NCI-H69 (cell line): Measurements from ENCODE around the gene SALL1.

Experiments used
- DNase-seq: peaks from one replicate; lab custom pipeline; 2025; lab: John Stamatoyannopoulos, UW

The SALL1 gene

DNA sequence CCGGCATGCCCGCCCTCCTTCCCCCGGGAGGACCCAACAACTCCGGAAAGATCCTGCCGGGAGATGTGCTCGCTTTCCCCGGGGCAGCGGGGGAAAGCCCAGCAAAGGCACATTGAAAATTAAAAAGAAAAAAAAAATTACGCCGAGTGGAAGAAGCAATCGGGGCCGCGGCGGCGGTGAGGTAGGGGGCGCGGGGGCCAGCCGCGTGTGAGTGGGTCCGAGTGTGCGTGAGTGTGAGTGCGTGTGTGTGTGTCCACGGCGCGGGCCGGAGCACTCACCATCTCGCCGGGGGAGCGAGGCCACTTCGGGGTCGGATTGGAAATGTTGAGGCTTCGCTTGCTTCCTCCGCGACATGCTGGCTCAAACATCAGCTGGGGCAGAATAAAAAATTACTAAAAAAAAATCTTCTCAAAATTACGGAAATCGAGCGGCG, at the start of gene SALL1:
SALL1 (minus strand) TSS at position 383 of the 433 bp plus-strand sequence; CDS start at position 354, 29 bp downstream.
- DNase-seq: no peak

DNA sequence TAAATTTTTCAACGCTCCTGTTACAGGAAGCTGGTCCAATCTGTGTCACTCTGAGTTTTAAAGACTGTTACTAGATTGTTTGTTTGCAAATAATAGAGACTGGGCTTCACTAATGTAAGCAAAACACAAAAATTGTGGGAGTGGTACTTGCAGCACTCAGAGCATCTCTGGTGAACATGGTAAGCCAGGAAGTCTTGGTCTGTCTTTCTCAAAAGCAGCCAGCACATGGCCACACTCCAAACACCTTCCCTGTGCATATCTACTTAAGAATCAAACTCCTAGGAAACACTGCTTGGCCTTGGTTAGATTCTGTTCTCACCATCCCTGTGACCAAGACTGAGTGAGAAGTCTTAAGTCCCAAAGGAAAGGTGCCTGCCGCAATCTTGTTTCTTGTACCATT, 49.7 kb upstream of the SALL1 start:
- no peak for DNase-seq

DNA sequence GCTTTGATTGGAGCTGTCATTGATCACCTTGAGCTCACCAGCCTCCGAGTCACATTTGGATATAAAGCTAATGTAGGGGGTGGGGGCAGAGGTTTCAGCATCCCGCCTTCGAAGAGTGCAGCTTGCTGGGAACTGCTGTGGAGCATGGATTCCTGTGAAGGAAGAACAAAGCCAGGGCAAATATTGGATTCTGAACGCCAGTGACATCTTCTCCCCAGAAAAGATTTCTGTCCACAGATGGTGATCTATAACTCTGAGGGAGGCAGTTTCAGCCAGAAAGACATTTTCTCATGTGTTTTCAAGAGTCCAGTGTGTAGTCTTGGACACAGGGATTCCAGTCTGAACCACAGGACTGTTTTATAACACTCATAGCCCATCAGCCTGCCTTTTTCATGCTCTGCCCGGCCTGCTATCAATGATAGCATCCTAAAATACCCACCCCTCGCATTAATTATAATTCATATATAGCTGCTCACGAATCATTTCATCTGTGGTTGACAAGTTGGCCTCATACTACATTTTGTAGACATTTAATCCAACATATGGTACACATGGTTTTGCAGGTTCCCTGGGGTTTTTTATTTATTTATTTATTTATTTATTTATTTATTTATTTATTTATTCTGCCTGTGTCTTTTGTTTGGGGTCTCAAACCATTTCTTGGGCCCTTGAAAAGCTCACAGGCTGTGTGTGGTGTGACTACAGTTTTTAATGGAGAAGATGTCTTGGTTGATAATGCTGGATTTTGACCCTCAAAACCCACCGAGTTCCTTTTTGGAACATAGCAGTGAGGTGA, 47.1 kb upstream of the SALL1 start:
- DNase-seq: no peak

DNA sequence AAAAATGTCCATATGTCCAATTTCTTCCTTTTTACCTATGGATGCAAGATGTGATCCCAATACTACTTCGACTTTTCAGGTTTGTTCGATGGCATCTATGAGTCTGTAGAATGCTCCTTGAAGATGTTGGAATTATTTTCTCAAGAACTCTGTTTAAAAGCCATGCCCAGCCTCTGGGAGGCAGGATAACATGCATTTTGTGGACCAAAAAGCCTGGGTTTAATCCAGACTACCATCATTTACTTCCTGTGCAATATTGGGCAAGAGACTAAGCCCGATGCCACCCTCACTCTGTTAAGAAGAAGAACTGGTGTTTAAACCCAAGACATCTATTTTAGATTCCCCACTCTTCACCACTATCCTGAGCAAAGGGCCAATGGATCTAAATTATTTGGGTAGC, 42.8 kb upstream of the SALL1 start:
- no peak for DNase-seq

DNA sequence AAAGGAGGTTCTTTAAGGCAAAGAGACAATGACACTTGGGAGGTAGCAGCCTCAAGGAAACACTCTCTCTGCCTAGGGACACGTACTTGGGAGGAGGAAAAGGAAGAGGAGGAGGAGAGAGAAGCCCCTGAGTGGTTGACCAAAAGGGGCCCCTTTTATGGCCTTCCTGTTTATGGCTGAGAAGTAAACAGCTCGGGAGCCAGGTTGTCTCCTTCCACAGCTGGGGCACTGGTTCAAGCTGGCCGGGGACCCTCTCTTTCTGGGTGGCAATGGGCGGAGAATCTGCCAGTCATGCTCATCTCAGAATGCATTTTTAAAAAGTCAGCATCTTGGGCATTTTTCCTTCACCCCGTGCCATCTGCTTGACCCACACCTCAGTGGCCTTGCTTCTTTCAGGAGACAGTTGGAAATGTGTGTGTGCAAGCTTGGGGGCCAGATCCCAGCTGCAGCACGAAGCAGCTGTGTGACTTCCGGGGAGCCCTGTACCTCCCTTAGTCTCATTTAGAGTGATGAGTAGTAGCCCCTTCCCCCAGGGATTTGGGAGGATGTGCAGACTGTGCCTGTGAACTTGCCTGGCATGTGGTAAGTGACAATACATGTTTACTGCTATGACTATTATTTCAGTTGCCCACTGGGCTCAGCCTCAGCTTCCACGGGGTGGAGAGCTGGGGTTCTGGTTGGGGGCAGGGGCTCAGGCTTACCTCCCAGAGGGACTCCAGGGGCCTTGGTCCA, 33.8 kb upstream of the SALL1 start:
- no peak for DNase-seq

DNA sequence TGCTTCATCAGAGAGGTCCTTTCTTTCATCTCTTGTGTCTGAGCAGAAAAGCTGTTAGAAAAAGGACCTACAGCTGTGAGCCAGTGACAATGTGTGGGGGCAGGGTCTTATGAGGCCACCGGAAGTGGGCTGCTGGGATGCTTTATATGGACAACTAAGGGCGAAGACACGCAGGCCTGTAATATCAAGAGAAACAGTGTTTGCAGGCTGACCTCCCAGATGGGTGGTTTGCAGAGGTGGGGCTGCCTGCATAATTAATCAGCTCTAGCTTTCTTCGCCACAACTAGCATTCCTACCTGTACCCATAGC, 30.4 kb upstream of the SALL1 start:
- DNase-seq: no peak

DNA sequence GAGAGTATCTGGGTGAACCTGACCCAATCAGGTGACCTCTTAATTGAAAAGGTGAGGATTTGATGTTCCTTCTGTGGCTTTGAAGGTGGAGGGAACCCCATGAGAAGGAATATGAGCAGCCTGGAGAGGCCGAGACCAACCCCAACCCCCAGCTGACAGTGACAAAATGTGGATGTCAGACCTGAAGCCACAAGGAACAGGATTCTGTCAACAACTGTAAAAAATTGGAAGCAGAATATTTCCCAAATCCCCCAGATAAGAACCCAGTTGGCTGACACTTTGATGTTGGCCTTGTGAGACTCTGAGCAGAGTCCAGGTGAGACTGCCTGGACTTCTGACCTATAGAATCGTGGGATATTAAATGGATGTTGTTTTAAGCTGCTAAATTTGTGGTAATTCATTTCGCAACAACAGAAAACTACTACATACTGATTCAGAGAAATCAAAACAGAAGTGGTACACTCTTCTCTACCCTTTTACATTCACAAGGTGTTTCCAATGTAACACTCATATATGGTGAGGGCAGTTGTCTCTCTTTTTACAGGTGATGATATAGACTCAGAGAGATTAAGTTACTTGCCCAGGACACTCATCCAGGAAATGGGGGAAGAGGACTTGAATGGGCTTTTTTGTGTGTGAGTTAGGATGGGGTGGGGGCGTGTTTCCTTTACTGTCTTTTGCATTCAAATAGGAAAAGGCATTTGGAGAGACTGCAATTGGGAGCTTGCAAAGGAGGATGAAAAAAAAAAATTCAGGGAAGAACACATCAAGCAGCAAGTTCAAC, 29.8 kb upstream of the SALL1 start:
- no peak for DNase-seq

DNA sequence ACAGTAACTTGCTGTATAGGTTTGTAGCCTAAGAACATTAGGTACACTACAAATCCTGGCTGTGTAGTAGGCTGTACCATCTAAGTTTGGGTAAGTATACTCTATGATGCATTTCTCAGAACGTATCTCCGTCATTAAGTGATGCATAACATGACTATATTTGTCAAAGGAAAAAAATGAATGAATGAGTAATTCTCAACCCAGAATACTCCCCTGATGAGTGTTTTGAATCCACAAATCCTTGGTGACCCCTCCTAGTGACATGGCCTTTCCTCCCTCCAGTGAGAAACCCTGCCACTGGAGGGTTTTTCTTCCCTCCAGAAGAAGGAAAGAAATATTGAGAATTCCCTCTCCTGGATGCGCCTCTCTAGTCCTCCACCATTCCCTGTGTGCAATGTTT, 24.0 kb upstream of the SALL1 start:
- DNase-seq: no peak

DNA sequence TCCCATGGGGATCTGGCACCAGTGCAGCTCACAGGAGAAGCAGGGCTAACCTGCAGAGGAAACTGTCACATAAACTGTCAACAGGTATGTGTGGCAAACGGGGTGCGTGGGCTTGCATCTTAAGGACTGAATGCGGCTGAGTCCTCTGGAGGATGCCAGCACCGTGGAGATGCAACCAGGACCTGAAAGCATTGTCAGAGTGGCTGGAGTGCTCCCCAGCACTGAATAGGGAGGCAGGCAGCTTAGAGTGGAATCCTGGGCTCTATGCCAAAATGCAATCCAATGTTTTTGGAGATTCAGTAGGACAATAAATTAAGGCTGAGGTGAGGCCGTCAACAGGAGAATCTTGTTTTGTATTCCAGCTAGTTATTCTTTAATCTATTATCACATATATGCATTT, 21.3 kb upstream of the SALL1 start:
- no peak for DNase-seq

DNA sequence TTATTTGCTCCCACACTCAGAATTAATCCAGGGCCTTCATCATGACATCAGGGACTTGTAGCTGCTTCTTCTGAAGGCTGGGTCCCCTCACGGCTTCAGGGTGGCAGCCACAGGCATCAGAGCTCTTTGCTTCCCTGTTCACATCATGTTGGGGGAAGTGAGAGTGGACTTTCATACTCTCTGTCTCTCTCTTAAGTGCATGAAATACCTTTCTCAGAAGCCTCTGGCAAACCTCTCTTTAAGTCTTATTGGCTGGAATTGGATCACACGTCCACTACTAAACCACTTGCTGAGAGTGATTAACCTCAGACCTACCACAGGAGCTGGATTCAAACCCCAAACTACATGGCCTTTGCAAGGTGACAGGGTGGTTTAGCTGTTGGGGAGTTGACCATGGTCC, 17.7 kb upstream of the SALL1 start:
- no peak for DNase-seq

DNA sequence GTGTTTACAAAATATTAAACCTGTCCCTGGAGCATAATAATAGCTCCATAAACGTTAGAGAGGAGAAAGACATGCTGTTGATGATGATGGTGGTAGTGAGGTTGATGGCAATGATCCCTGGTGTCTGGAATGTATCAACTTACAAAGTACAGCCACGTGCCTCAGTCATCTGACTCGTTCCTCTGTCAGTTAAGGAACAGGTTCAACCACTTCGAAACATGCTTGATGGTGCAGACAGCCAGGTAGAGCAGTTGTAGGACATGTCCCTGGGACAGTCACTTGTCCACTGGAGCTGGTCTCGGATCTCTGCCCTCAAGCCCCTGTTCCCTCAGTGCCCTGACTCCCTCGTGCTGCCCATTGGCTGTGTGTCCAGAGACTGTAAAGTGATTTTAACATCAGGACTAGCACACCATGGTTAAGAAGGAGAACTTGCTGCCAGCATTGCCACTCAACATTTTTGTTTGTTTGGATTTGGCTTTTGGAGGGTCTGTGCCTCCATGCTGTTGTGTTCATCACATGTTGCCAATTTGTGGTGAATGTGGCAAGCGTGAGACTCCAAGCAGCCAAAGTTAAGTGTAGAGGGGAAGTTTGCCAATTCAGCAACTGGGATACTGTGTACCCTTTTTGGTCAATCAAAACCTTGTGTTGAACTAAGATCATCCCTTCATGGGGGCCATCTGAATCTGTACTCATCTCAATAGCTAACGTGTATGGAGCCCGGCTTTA, 16.3 kb upstream of the SALL1 start:
- no peak for DNase-seq

DNA sequence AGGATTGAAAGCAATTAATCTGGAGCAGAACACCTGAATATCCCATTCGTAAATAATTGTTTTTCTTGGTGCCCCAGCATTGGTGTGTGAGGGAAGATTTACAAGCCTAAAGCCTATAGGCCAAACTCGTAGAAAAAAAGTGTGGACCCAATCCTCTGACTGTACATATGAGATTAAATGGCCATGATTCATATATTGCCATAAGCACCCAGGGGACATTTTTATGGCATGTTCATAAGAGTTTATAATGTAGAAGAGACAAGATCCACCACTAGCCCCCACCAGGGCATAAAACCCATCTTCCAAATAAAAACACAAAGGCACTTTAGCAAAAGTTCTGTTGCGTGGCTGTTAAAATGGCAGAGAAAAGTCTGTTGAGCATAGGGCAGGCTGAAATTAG, 15.5 kb upstream of the SALL1 start:
- DNase-seq: no peak

DNA sequence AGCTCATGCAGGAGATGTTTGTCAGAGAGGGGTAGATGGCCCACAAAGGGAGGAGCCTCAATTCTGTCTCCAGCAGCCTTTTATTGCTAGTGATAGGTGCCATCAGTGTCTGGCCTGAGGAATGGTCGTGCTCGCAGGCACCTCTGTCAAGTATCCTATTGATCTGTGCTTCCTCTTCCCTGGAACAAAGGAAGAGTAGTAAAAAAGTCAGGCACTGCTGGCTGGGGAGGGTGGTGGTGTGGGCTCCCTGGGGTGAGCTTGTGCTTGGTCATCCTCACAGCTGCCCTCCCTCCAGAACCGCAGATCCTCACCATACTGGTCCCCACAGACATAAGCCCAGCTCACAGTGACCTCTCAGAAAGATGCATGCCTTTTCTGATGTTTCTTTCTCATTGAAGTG, 15.0 kb upstream of the SALL1 start:
- DNase-seq: no peak

DNA sequence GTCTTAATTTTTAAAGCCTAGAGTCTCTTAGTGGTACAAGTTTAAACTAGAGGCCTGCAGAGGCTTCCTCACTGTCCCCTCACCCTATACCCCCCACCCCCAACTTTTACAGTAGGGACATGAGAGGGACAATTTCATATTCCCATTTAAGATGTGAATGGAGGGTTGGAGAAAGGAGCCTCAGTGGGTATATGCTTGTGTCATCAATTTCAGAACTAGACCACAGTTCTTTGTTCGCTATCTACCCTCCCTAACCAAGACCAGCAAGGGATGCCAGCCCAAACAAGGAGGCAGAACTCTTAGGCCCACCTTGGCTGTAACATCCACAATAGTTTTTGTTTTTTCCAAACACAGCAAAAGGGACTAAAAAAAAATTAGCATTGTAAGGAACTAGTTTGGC, 14.0 kb upstream of the SALL1 start:
- no peak for DNase-seq

DNA sequence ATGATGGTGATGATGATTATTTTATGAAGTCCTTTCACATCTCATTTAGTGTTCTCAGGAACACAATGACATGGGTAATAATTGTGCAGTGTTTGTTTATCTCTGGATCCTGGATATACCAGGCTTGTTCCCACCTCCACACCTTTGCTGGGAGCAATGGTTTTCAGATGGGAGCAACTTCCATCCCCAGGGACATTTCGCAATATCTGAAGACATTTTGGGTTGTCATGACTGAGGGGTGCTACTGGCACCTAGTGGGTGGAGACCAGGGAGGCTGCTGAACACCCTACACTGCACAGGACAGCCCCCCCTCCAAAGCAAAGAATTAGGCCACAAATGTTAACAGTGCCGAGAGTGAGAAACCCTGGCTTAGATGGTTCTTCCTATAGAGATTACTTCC, 13.5 kb upstream of the SALL1 start:
- no peak for DNase-seq

DNA sequence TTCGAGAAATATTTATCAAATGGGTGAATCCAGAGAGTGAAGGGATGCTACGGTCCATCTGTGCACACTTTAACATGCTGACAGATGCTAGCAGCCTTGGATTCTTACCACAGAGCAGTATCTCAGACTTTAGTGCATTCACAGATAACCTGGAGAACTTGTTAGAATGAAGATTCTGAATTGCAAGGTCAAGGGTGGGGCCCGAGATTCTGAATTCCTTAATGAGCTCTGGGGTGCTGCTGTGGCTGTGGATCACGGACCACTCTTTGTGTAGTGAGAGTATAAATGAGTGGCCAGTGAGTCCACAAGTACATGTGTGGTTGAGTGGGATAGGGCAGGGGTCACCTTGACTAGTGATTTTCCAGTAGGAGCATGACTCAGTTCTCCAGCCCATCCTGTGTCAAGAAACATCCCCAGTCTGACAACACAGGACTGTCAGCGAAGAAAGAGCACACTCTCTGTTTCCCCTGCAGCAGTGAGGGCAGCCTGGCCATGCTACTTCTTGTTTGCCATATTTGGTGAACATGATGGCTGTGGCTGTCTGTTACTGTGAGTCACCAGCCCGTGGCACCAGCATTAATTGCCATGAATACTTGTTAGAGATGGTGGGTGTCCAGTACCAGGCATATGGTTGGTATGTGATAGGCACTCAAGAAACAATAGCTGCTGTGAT, 13.0 kb upstream of the SALL1 start:
- DNase-seq: no peak

DNA sequence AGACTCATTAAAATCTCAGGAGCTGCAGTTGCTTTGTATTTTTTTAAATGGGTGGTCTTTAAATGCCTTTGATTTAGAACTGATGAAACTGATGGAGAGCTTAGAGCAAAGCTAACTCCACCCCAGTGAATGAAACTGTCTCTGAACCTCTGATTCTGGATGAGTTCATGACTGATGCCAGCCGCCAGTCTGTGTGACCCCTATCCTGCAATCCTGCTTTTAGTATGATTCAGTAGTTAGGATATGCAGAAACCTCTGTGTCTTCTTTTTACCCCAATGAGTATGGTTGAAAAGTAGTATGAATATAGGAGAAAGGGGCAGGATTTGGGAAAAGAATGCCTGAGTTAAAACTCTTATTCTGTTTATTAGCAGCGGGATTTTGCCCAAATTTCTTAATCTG, 12.3 kb upstream of the SALL1 start:
- no peak for DNase-seq

DNA sequence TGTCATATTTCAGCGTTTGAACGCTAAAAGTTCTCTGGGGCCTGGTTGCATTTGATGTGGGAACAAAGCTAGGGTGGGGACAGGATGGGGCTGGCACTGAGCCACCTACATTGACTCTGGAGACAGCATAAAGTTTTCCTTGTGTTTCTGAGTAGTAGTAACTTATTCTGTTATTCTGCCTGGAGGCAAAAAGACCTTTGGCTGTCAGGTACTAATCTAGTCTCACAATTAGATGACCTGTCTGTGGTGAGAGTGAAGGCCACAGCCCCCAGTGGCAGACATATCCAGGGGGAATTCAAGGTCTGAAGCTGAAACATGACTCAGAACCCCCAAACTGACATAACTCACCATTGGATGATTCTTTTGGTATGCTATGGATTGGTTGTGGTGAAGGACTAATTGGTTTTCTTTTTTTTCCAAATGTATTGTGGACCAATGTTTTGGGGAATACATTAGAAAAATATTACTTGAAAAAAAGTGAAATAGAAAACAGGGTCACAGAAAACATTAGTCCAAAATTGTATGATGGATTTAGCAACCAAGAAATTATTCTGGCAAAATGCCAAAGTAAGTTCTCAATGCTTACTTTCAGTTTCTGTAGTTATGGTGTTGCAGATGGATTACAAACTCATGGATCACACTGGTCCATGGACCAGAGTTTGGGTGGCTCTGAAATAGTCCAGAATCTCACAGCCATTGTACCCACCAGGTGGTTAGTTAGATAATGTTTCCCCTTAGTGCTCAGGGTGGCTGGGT, 10.5 kb upstream of the SALL1 start:
- no peak for DNase-seq

DNA sequence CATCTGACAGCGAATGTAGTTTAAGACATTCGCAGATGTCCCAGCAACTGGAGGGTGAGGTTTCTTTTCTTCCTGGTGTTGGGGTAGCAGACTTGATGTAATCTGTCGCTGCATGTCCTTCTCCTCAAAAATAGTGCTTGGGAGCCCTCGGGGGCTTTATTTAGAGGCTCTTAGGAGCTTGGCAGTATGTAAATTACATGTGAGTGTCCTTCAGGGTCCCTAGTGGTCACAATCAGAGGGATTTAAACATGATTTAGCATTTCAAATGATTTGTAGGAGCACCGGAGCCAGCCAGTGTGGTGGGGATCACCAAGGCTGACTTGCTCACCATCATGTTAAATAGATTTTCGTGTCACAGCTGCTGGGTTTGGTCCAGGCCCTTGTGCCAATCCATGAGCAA, 8.8 kb upstream of the SALL1 start:
- no peak for DNase-seq

DNA sequence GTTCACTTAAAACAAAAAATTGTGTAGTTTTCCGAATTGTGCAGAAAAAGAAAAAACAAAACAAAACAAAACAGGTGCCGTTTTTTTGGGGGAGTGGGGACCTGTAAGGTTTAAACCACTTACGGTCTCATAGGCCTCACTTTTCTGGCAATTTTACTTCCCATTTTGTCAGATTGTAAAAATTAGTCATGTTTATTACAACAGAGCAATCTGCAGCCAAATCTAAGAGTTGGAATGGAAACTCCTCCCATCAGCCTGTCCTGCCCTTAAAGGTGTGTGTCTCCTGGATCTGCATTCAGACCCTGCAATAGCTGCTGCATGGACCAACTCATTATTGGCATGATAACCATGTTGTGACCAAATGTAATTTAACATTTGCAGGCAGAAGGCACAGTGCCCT, 8.2 kb upstream of the SALL1 start:
- DNase-seq: no peak

DNA sequence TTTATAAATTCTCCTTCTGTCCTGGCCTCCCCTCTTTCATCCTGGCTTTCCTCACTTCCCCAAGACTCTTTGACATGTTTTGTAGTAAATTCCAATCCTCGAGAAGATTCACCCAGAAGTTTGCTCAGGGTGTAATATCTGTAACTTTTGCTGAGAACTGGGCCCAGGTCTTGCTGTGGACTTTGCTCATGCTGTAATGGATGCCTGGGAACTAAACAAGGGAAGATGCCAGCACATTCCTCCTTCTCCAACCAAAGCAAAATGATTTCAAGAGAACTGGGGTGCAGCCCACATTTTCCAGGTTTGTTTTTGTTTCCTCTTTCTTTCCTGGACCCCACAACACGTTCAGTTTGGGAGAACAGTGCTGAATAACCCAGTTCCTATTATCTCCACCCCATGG, 6.6 kb upstream of the SALL1 start:
- DNase-seq: no peak
